BLaER1 (cell line): ENCODE results near the gene RAB11FIP5.

Source experiments
- H3K27ac ChIP-seq: shearing (Covaris generic); formaldehyde crosslinking; 2 replicates; pipeline ENCODE4 v1.8.1; 2022
- H3K27me3 ChIP-seq: shearing (Covaris generic); formaldehyde crosslinking; 2 replicates; pipeline ENCODE4 v1.8.1; 2022
- H3K36me3 ChIP-seq: shearing (Covaris generic); formaldehyde crosslinking; 2 replicates; pipeline ENCODE4 v1.8.1; 2022
- H3K4me1 ChIP-seq: shearing (Covaris generic); formaldehyde crosslinking; 2 replicates; pipeline ENCODE4 v1.8.1; 2022
- H3K4me2 ChIP-seq: shearing (Covaris generic); formaldehyde crosslinking; 2 replicates; pipeline ENCODE4 v1.8.1; 2022
- H3K4me3 ChIP-seq: shearing (Covaris generic); formaldehyde crosslinking; 2 replicates; pipeline ENCODE4 v1.8.1; 2022
- H3K9ac ChIP-seq: shearing (Covaris generic); formaldehyde crosslinking; 2 replicates; pipeline ENCODE4 v1.8.1; 2022
- H3K9me3 ChIP-seq: shearing (Covaris generic); formaldehyde crosslinking; 2 replicates; pipeline ENCODE4 v1.8.1; 2022
- H4K20me1 ChIP-seq: shearing (Covaris generic); formaldehyde crosslinking; 2 replicates; pipeline ENCODE4 v1.8.1; 2022
- Cebpa-rat ChIP-seq: shearing (Covaris generic); IDR thresholded peaks from 2 replicates; pipeline ENCODE4 v1.8.1; 2022

Gene RAB11FIP5

GRCh38 chr2:73059106-73059505, 53.6 kb downstream of the RAB11FIP5 start:
- H3K27me3 ChIP-seq, result no peaks in the 10 kb centered on the region
- H3K4me1 ChIP-seq, result peaks cover 19% of the 10 kb centered on the region
- peaks cover 23% of the 10 kb centered on the region for H3K9me3 ChIP-seq
- no peak; the same call in 1 of the 2 replicates for TF ChIP-seq Cebpa-rat
- H4K20me1 ChIP-seq, result peaks cover 6% of the 10 kb centered on the region; the same call in 1 of the 2 replicates
- H3K27ac ChIP-seq, result peak overlapping the region; percentile 71
- no peak overlapping the region for H3K4me3 ChIP-seq
- 0 out of 2 replicates have a peak overlapping the region, but pooled peaks have one; percentile 15 for H3K9ac ChIP-seq
- H3K4me2 ChIP-seq, result peak overlapping the region; percentile 77
- peaks cover 30% of the 10 kb centered on the region for H3K36me3 ChIP-seq

GRCh38 chr2:73054980-73055379, 57.8 kb downstream of the RAB11FIP5 start:
- Histone ChIP-seq H4K20me1 (peaks cover 6% of the 10 kb centered on the region; the same call in 1 of the 2 replicates), H3K9me3 (peaks cover 23% of the 10 kb centered on the region), H3K4me3 (no peak overlapping the region), H3K4me1 (peaks cover 17% of the 10 kb centered on the region), H3K36me3 (peaks cover 30% of the 10 kb centered on the region), H3K27me3 (no peaks in the 10 kb centered on the region), H3K4me2 (no peak overlapping the region), H3K27ac (no peak overlapping the region), H3K9ac (no peak overlapping the region)
- TF ChIP-seq Cebpa-rat, result no peak

- Histone ChIP-seq H3K36me3 (peaks cover 30% of the 10 kb centered on the region), H3K4me3 (no peak overlapping the region), H3K27ac (no peak overlapping the region), H3K4me1 (peaks cover 4% of the 10 kb centered on the region), H3K27me3 (no peaks in the 10 kb centered on the region), H3K4me2 (no peak overlapping the region), H3K9me3 (peaks cover 23% of the 10 kb centered on the region), H4K20me1 (no peaks in the 10 kb centered on the region), H3K9ac (no peak overlapping the region)
- no peak for TF ChIP-seq Cebpa-rat
Observed at GRCh38 chr2:73053316-73054114, 59.2 kb downstream of the RAB11FIP5 start.

- H3K4me3 ChIP-seq, result no peak overlapping the region
- TF ChIP-seq Cebpa-rat, result no peak
- H3K9me3 ChIP-seq, result no peaks in the 10 kb centered on the region
- H3K27me3 ChIP-seq, result no peaks in the 10 kb centered on the region
- H3K4me1 ChIP-seq, result peaks cover 2% of the 10 kb centered on the region
- H3K9ac ChIP-seq, result no peak overlapping the region
- H3K27ac ChIP-seq, result no peak overlapping the region
- H3K36me3 ChIP-seq, result peaks cover 3% of the 10 kb centered on the region
- no peaks in the 10 kb centered on the region for H4K20me1 ChIP-seq
- H3K4me2 ChIP-seq, result no peak overlapping the region
Observed at GRCh38 chr2:73050121-73050545, 62.6 kb downstream of the RAB11FIP5 start.

GRCh38 chr2:73043929-73044832, 68.6 kb downstream of the RAB11FIP5 start:
- Histone ChIP-seq H3K9ac (0 out of 2 replicates have a peak overlapping the region, but pooled peaks have one; percentile 59), H3K27ac (peak overlapping the region; percentile 70), H3K36me3 (no peaks in the 10 kb centered on the region)

GRCh38 chr2:73043276-73043675, 69.5 kb downstream of the RAB11FIP5 start:
- Histone ChIP-seq H3K9me3 (no peaks in the 10 kb centered on the region), H3K4me3 (no peak overlapping the region), H3K27ac (no peak overlapping the region), H4K20me1 (no peaks in the 10 kb centered on the region), H3K4me1 (peaks cover 16% of the 10 kb centered on the region), H3K4me2 (no peak overlapping the region), H3K27me3 (no peaks in the 10 kb centered on the region), H3K36me3 (no peaks in the 10 kb centered on the region), H3K9ac (no peak overlapping the region)
- TF ChIP-seq Cebpa-rat, result no peak

More at GRCh38 chr2:73043929-73044832, 68.6 kb downstream of the RAB11FIP5 start:
- Histone ChIP-seq H3K27me3 (no peaks in the 10 kb centered on the region), H4K20me1 (no peaks in the 10 kb centered on the region), H3K9me3 (no peaks in the 10 kb centered on the region), H3K4me1 (peaks cover 16% of the 10 kb centered on the region), H3K4me2 (peak overlapping the region; percentile 66), H3K4me3 (no peak overlapping the region)
- no peak for TF ChIP-seq Cebpa-rat

- Histone ChIP-seq H3K9me3 (no peaks in the 10 kb centered on the region), H3K36me3 (no peaks in the 10 kb centered on the region), H3K27ac (no peak overlapping the region), H3K27me3 (no peaks in the 10 kb centered on the region), H3K4me2 (no peak overlapping the region), H3K4me3 (no peak overlapping the region), H4K20me1 (no peaks in the 10 kb centered on the region), H3K4me1 (peaks cover 13% of the 10 kb centered on the region), H3K9ac (no peak overlapping the region)
- no peak for TF ChIP-seq Cebpa-rat
Observed at GRCh38 chr2:73037947-73038585, 74.7 kb downstream of the RAB11FIP5 start.

- no peaks in the 10 kb centered on the region for H3K9me3 ChIP-seq
- H3K27ac ChIP-seq, result peak overlapping the region; percentile 18; the same call in 1 of the 2 replicates
- no peak for TF ChIP-seq Cebpa-rat
- peak overlapping the region; percentile 3; the same call in 1 of the 2 replicates for H3K4me2 ChIP-seq
- H3K4me3 ChIP-seq, result no peak overlapping the region
- no peaks in the 10 kb centered on the region for H3K27me3 ChIP-seq
- H3K36me3 ChIP-seq, result no peaks in the 10 kb centered on the region
- no peaks in the 10 kb centered on the region for H4K20me1 ChIP-seq
- H3K9ac ChIP-seq, result no peak overlapping the region
- peaks cover 20% of the 10 kb centered on the region for H3K4me1 ChIP-seq
Observed at GRCh38 chr2:73036766-73037165, 76.0 kb downstream of the RAB11FIP5 start.
